ENCODE results near the gene PITPNC1.

The PITPNC1 gene

GRCh38 chr17:67656494-67657203, 279.6 kb downstream of the PITPNC1 start:
- DNase-seq (ENCODE audit: low read depth, low spot score), result no peak
- H3K27ac ChIP-seq, result no peak overlapping the region

GRCh38 chr17:67657596-67657995, 280.5 kb downstream of the PITPNC1 start:
- no peak for DNase-seq (ENCODE audit: low read depth, low spot score)
- H3K27ac ChIP-seq, result no peak overlapping the region

GRCh38 chr17:67658265-67658664, 281.2 kb downstream of the PITPNC1 start:
- H3K27ac ChIP-seq, result no peak overlapping the region
- DNase-seq (ENCODE audit: low read depth, low spot score), result no peak

- H3K27ac ChIP-seq, result no peak overlapping the region
Observed at GRCh38 chr17:67659028-67659427, 281.9 kb downstream of the PITPNC1 start.

GRCh38 chr17:67662712-67663111, 285.6 kb downstream of the PITPNC1 start:
- no peak overlapping the region for H3K27ac ChIP-seq
- DNase-seq (ENCODE audit: low read depth, low spot score), result no peak

More at GRCh38 chr17:67659028-67659427, 281.9 kb downstream of the PITPNC1 start:
- DNase-seq (ENCODE audit: low read depth, low spot score), result no peak

GRCh38 chr17:67663457-67663856, 286.4 kb downstream of the PITPNC1 start:
- H3K27ac ChIP-seq, result no peak overlapping the region
- no peak for DNase-seq (ENCODE audit: low read depth, low spot score)

GRCh38 chr17:67666028-67666427, 288.9 kb downstream of the PITPNC1 start:
- no peak for DNase-seq (ENCODE audit: low read depth, low spot score)
- H3K27ac ChIP-seq, result no peak overlapping the region

GRCh38 chr17:67666710-67667109, 289.6 kb downstream of the PITPNC1 start:
- DNase-seq (ENCODE audit: low read depth, low spot score), result no peak
- H3K27ac ChIP-seq, result no peak overlapping the region

GRCh38 chr17:67671493-67671892, 294.4 kb downstream of the PITPNC1 start:
- H3K27ac ChIP-seq, result no peak overlapping the region
- no peak for DNase-seq (ENCODE audit: low read depth, low spot score)

- no peak overlapping the region for H3K27ac ChIP-seq
- no peak for DNase-seq (ENCODE audit: low read depth, low spot score)
Observed at GRCh38 chr17:67672592-67673335, 295.7 kb downstream of the PITPNC1 start.

GRCh38 chr17:67675481-67675880, 298.4 kb downstream of the PITPNC1 start:
- no peak overlapping the region for H3K27ac ChIP-seq
- DNase-seq (ENCODE audit: low read depth, low spot score), result no peak

GRCh38 chr17:67676305-67676704, 299.2 kb downstream of the PITPNC1 start:
- no peak overlapping the region for H3K27ac ChIP-seq
- DNase-seq (ENCODE audit: low read depth, low spot score), result no peak

GRCh38 chr17:67678414-67678813, 301.3 kb downstream of the PITPNC1 start:
- H3K27ac ChIP-seq, result no peak overlapping the region
- no peak for DNase-seq (ENCODE audit: low read depth, low spot score)

- no peak for DNase-seq (ENCODE audit: low read depth, low spot score)
- no peak overlapping the region for H3K27ac ChIP-seq
Observed at GRCh38 chr17:67679225-67679624, 302.1 kb downstream of the PITPNC1 start.

- H3K27ac ChIP-seq, result no peak overlapping the region
- no peak for DNase-seq (ENCODE audit: low read depth, low spot score)
Observed at GRCh38 chr17:67679721-67680120, 302.6 kb downstream of the PITPNC1 start.

- no peak overlapping the region for H3K27ac ChIP-seq
- no peak for DNase-seq (ENCODE audit: low read depth, low spot score)
Observed at GRCh38 chr17:67680445-67681224, 303.6 kb downstream of the PITPNC1 start.

- no peak overlapping the region for H3K27ac ChIP-seq
- no peak for DNase-seq (ENCODE audit: low read depth, low spot score)
Observed at GRCh38 chr17:67682196-67682595, 305.1 kb downstream of the PITPNC1 start.

- no peak for DNase-seq (ENCODE audit: low read depth, low spot score)
- no peak overlapping the region for H3K27ac ChIP-seq
Observed at GRCh38 chr17:67685351-67685750, 308.3 kb downstream of the PITPNC1 start.

- H3K27ac ChIP-seq, result no peak overlapping the region
- no peak for DNase-seq (ENCODE audit: low read depth, low spot score)
Observed at GRCh38 chr17:67686241-67686640, 309.2 kb downstream of the PITPNC1 start.

- no peak for DNase-seq (ENCODE audit: low read depth, low spot score)
- H3K27ac ChIP-seq, result no peak overlapping the region
Observed at GRCh38 chr17:67687511-67687910, 310.4 kb downstream of the PITPNC1 start.

Data from epithelial cell of prostate (primary cell).